NT2/D1 (cell line): ENCODE results near the gene MRFAP1.
"Not testable (repeated sequence)": the region's sequence is repeated elsewhere in the genome, so short reads cannot be mapped to it uniquely, and the experiment has no call there.

ENCODE experiments used
- DNase-seq: peaks from one replicate; pipeline ENCODE4 v3.0.0-alpha.2; 2011; ENCODE audit warnings: low read depth, low spot score
- H3K27me3 ChIP-seq: 2 replicates; pipeline ENCODE4 v1.6.0; 2011; ENCODE audit warnings: mild to moderate bottlenecking; ENCODE audit not compliant: insufficient read length, insufficient read depth
- H3K36me3 ChIP-seq: 2 replicates; pipeline ENCODE4 v1.6.1; 2011; ENCODE audit warnings: mild to moderate bottlenecking, low read length, mixed read lengths; ENCODE audit not compliant: insufficient read depth, insufficient read length
- H3K4me1 ChIP-seq: 2 replicates; pipeline ENCODE4 v1.5.1; 2011; ENCODE audit not compliant: insufficient read depth, insufficient read length
- H3K4me3 ChIP-seq: 2 replicates; pipeline ENCODE4 v1.5.1; 2011; ENCODE audit warnings: low read depth; ENCODE audit not compliant: insufficient read length
- H3K9ac ChIP-seq: 2 replicates; pipeline ENCODE4 v1.6.0; 2011; ENCODE audit warnings: low read depth; ENCODE audit not compliant: insufficient read length
- H3K9me3 ChIP-seq: 2 replicates; pipeline ENCODE4 v1.5.1; 2011; ENCODE audit warnings: mild to moderate bottlenecking, low read length; ENCODE audit not compliant: insufficient read depth
- SUZ12 ChIP-seq: IDR thresholded peaks from 2 replicates; pipeline ENCODE4 v1.6.1; 2011; ENCODE audit not compliant: insufficient read length, insufficient read depth; ENCODE audit errors: extremely low read depth
- YY1 ChIP-seq: IDR thresholded peaks from 2 replicates; pipeline ENCODE4 v1.6.1; 2011; ENCODE audit not compliant: insufficient read length, insufficient read depth
- ZNF274 ChIP-seq: IDR thresholded peaks from 2 replicates; pipeline ENCODE4 v1.6.1; 2011; ENCODE audit warnings: mild to moderate bottlenecking, low read depth, low read length

MRFAP1 gene

GRCh38 chr4:6644792-6645530, 4.5 kb downstream of the MRFAP1 start:
- peaks cover 10% of the 10 kb centered on the region for H3K4me1 ChIP-seq
- TF ChIP-seq ZNF274 (no peak), YY1 (no peak), SUZ12 (no peak)
- no peak overlapping the region for H3K9ac ChIP-seq
- DNase-seq, result no peak
- no peaks in the 10 kb centered on the region for H3K27me3 ChIP-seq
- H3K36me3 ChIP-seq, result peaks cover 24% of the 10 kb centered on the region
- H3K9me3 ChIP-seq, result no peaks in the 10 kb centered on the region
- H3K4me3 ChIP-seq, result no peak overlapping the region

- TF ChIP-seq ZNF274 (no peak), YY1 (no peak), SUZ12 (no peak)
- Histone ChIP-seq H3K27me3 (no peaks in the 10 kb centered on the region), H3K9ac (no peak overlapping the region), H3K4me3 (no peak overlapping the region), H3K9me3 (no peaks in the 10 kb centered on the region), H3K36me3 (peaks cover 14% of the 10 kb centered on the region), H3K4me1 (peaks cover 7% of the 10 kb centered on the region)
- DNase-seq, result no peak
Observed at GRCh38 chr4:6647169-6647568, 6.7 kb downstream of the MRFAP1 start.

DNA sequence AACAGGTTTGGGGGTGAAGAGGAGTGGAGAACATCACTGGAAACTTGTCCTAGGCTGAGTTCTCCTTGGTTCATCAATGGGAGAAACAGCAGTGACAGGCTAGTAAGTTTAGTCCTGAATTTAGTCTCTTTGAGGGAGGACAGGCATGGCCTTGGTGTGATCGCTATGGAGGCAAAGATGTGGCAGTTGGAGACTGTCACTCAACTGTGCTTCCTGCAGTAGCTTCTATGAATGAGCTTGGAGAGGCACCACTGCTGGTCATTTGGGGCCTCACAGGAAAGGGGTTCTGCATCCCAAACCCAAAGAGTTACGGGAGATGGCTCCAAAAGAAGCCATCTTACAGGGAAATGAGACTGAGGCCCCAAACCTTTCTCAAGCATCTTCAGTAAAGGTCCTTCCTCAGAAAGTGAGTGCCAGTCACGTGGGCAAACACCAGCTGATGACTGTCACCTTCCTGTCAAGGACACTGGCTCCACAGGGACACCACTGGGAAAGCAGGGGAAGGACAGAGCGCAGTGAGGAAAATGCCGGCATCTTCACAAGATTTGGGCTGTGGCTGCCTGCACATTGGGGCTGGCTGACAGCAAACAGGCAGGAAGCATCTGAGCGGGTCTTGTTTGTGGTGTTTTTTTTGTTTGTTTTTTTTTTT, 7.2 kb downstream of the MRFAP1 start:
- DNase-seq, result no peak
- Histone ChIP-seq H3K4me1 (peaks cover 5% of the 10 kb centered on the region), H3K9ac (no peak overlapping the region), H3K27me3 (no peaks in the 10 kb centered on the region), H3K36me3 (peaks cover 9% of the 10 kb centered on the region), H3K9me3 (no peaks in the 10 kb centered on the region), H3K4me3 (no peak overlapping the region)
- no peak for TF ChIP-seq YY1
- TF ChIP-seq SUZ12, result no peak
- TF ChIP-seq ZNF274, result no peak

DNA sequence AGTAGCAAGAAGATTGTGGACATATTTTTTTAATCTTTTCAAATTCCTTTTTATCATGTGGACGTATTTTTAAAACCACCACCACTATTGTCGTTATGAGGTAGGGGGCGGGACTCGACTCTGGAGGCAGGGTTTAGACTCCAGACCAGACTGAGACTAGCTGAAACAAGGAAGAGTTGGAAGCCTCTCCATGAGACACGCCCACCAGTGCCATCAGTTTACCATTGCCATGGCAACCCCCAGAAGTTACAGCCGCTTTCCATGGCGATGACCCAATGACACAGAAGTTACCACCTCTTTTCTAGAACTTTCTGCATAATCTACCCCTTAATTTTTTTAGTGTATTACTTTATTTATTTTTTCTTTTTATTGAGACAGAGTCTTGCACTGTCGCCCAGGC, 8.7 kb downstream of the MRFAP1 start:
- Histone ChIP-seq H3K27me3 (no peaks in the 10 kb centered on the region), H3K4me1 (no peaks in the 10 kb centered on the region), H3K9ac (no peak overlapping the region), H3K36me3 (no peaks in the 10 kb centered on the region), H3K9me3 (no peaks in the 10 kb centered on the region), H3K4me3 (no peak overlapping the region)
- DNase-seq, result no peak
- TF ChIP-seq YY1 (no peak), ZNF274 (no peak), SUZ12 (no peak)

GRCh38 chr4:6654211-6654610, 13.7 kb downstream of the MRFAP1 start:
- H3K4me1 ChIP-seq, H3K9ac ChIP-seq, H3K27me3 ChIP-seq, H3K4me3 ChIP-seq, DNase-seq, H3K36me3 ChIP-seq, H3K9me3 ChIP-seq: not testable (repeated sequence)

DNA sequence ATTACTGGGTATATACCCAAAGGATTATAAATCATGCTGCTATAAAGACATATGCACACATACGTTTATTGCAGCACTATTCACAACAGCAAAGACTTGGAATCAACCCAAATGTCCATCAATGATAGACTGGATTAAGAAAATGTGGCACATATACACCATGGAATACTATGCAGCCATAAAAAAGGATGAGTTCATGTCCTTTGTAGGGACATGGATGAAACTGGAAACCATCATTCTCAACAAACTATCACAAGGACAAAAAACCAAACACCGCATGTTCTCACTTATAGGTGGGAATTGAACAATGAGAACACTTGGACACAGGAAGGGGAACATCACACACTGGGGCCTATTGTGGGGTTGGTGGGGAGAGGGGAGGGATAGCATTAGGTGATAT, 14.8 kb downstream of the MRFAP1 start:
- not testable (repeated sequence) for DNase-seq, H3K9ac ChIP-seq, H3K4me3 ChIP-seq, H3K4me1 ChIP-seq, H3K27me3 ChIP-seq, H3K36me3 ChIP-seq, H3K9me3 ChIP-seq

- Histone ChIP-seq H3K36me3 (no peaks in the 10 kb centered on the region), H3K9me3 (no peaks in the 10 kb centered on the region), H3K27me3 (no peaks in the 10 kb centered on the region), H3K4me3 (no peak overlapping the region), H3K4me1 (peaks cover 9% of the 10 kb centered on the region), H3K9ac (no peak overlapping the region)
- no peak for DNase-seq
- TF ChIP-seq YY1 (no peak), ZNF274 (no peak), SUZ12 (no peak)
Observed at GRCh38 chr4:6655924-6656323, 15.4 kb downstream of the MRFAP1 start.
